Spleen (tissue), 11 donors: ENCODE measurements around the gene ADORA1. TPM values are rescaled to one million over a fixed set of nuclear protein-coding genes. Genes with fewer than 3 reads are reported as not detected.
A peak's percentile ranks its signal among the peaks of the same experiment; 100 is the strongest.

Experiments used
- DNase-seq: peaks from one replicate; pipeline ENCODE4 v3.0.0-alpha.2; 2020
- H3K27ac ChIP-seq, 8 donors: fragments of 200-600 bp; sonication (generic) in 7 of 8; 1 replicate in 4 of 8; 2 replicates in 4 of 8; pipeline versions ENCODE4 v1.5.0 to v1.8.0; 2016 to 2021; ENCODE audit warnings: inconsistent platforms in 4 of 8, mild to moderate bottlenecking in 4 of 8, moderate library complexity in 1 of 8
- H3K27me3 ChIP-seq, 7 donors: fragments of 200-600 bp; sonication (generic) in 6 of 7; replicated peaks in 1 of 7; 1 replicate in 4 of 7; 2 replicates in 3 of 7; pipeline versions ENCODE4 v1.5.0 to v1.8.0; 2016 to 2021; ENCODE audit warnings: inconsistent platforms in 3 of 7, mild to moderate bottlenecking in 1 of 7
- H3K36me3 ChIP-seq, 6 donors: fragments of 200-600 bp; sonication (generic) in 5 of 6; 1 replicate in 4 of 6; 2 replicates in 2 of 6; pipeline versions ENCODE4 v1.5.0 to v1.8.0; 2016 to 2021; ENCODE audit warnings: inconsistent platforms in 2 of 6
- H3K4me1 ChIP-seq, 6 donors: fragments of 200-600 bp; sonication (generic) in 5 of 6; 1 replicate in 3 of 6; 2 replicates in 3 of 6; pipeline versions ENCODE4 v1.5.0 to v1.8.0; 2016 to 2021; ENCODE audit warnings: inconsistent platforms in 3 of 6
- H3K4me3 ChIP-seq, 8 donors: fragments of 200-600 bp; sonication (generic) in 7 of 8; 1 replicate in 4 of 8; 2 replicates in 4 of 8; pipeline versions ENCODE4 v1.5.0 to v1.8.0; 2016 to 2021; ENCODE audit warnings: inconsistent platforms in 4 of 8, mild to moderate bottlenecking in 4 of 8, moderate library complexity in 2 of 8
- H3K9me3 ChIP-seq, 8 donors: fragments of 200-600 bp; sonication (generic) in 7 of 8; 1 replicate in 4 of 8; 2 replicates in 4 of 8; pipeline versions ENCODE4 v1.5.0 to v1.8.0; 2016 to 2021; ENCODE audit warnings: inconsistent platforms in 4 of 8
- CTCF ChIP-seq, 11 experiments: fragments of 200-600 bp in 7 of 11; fragments of 450-650 bp in 4 of 11; sonication (generic) in 4 of 11; IDR thresholded peaks in 8 of 11; conservative IDR thresholded peaks in 3 of 11; 1 replicate in 7 of 11; 2 replicates in 4 of 11; pipeline versions ENCODE4 v1.4.0 to v1.8.0; 2016 to 2021; ENCODE audit warnings: antibody characterized with exemption in 11 of 11, inconsistent platforms in 4 of 11, mild to moderate bottlenecking in 1 of 11
- POLR2A ChIP-seq, 3 donors: fragments of 450-650 bp; IDR thresholded peaks; one replicate each; pipeline ENCODE4 v1.5.1; 2017; ENCODE audit warnings: antibody characterized with exemption in 3 of 3, mild to moderate bottlenecking in 1 of 3
- POLR2AphosphoS5 ChIP-seq, 3 donors: sonication (generic); formaldehyde crosslinking; IDR thresholded peaks; one replicate each; pipeline ENCODE4 v1.5.1; 2017; ENCODE audit warnings: antibody characterized with exemption in 3 of 3
- WGBS, 5 donors: extraction: QIAGEN DNeasy Blood & Tissue Kit in 3 of 5; methylation state at CpG; one replicate each; pipeline versions ENCODE4 v1.1.5 to v1.1.7; 2013 to 2018; 5-methylcytosine and 5-hydroxymethylcytosine counted together
- intact Hi-C: fragments of 100-400 bp; cut with DNase I; formaldehyde crosslinking; loops from one replicate; pipeline ENCODE4 v1.15.0; 2023; ENCODE audit warnings: low total_unique reads
- polyA plus RNA-seq, 3 donors: library from polyadenylated mRNA; stranded (reverse); fragments of 200-250 nt; gene quantifications; one replicate each; pipeline ENCODE4 v1.2.1, GENCODE V29; 2013
- total RNA-seq, 7 donors: library from RNA; depleted of rRNA in 3 of 7; stranded (reverse); fragments of >200 nt in 3 of 7; fragmentation: NEBNext Ultra II Directional in 4 of 7; extraction: Animal tissue kit (Norgen Biotek cat#: 25700) in 4 of 7; gene quantifications; one replicate each; pipeline versions ENCODE4 v1.1.0 to v1.2.1, GENCODE V29; 2016 to 2021
- donor health status: healthy with polysubstance abuse.
- donor health status: DM: no; HTN: no; CAD: no; lungs with moderate emphysema.
- donor health status: DM: no; HTN: no; CAD: no.
- donor health status: Bipolar disorder and iron deficiency.
- donor health status: healthy.
- donor health status: DM: no; HTN: no; CAD: no.
- donor health status: DM: yes; HTN: yes; CAD: no.

Gene ADORA1
- total and polyA plus RNA-seq, 10 donors = 0.37 to 13.5 (median 5.3) TPM

GRCh38 chr1:203170625-203171330 is 43.3 kb downstream of the ADORA1 start:
- peak; percentile 48 for DNase-seq

GRCh38 chr1:203171341-203172183 is 44.0 kb downstream of the ADORA1 start:
- TF ChIP-seq POLR2AphosphoS5 (IDR thresholded peaks at IDR 0.05) = no peak
- no peak for TF ChIP-seq POLR2A (IDR thresholded peaks at IDR 0.05)
- no peak for TF ChIP-seq CTCF (IDR thresholded peaks at IDR 0.05 in 8 of 11, conservative IDR thresholded peaks at IDR 0.05 in 3 of 11)
- peaks cover 0 to 48% (median 0%) of the 10 kb centered on the region in 7 donors for H3K27me3 ChIP-seq
- WGBS, 5 donors = 91 to 94% (median 93%) methylated on average over 17 to 22 of the region's 22 CpGs
- peak; percentile 67 for DNase-seq
- H3K27ac ChIP-seq = no peak overlapping the region
- no peak overlapping the region for H3K4me3 ChIP-seq
- no peaks in the 10 kb centered on the region for H3K36me3 ChIP-seq
- peaks cover 0 to 46% (median 14%) of the 10 kb centered on the region in 6 donors for H3K4me1 ChIP-seq
- intact Hi-C loops = no loop called here
- no peaks in the 10 kb centered on the region for H3K9me3 ChIP-seq

More at GRCh38 chr1:203170625-203171330, 43.3 kb downstream of the ADORA1 start:
- H3K4me1 ChIP-seq = peaks cover 0 to 39% (median 10%) of the 10 kb centered on the region in 6 donors
- intact Hi-C loops = no loop called here
- 77 to 83% (median 79%) methylated on average over 7 to 8 of the region's 8 CpGs for WGBS, 5 donors
- no peak overlapping the region for H3K27ac ChIP-seq
- TF ChIP-seq POLR2AphosphoS5 (IDR thresholded peaks at IDR 0.05) (no peak), POLR2A (IDR thresholded peaks at IDR 0.05) (no peak), CTCF (IDR thresholded peaks at IDR 0.05 in 8 of 11, conservative IDR thresholded peaks at IDR 0.05 in 3 of 11) (no peak)
- no peaks in the 10 kb centered on the region for H3K9me3 ChIP-seq
- H3K4me3 ChIP-seq = no peak overlapping the region
- H3K27me3 ChIP-seq = peaks cover 0 to 48% (median 0%) of the 10 kb centered on the region in 7 donors
- peaks cover 0 to 4% (median 0%) of the 10 kb centered on the region in 6 donors for H3K36me3 ChIP-seq

- intact Hi-C loops = no loop called here
- H3K9me3 ChIP-seq = no peaks in the 10 kb centered on the region
- H3K4me3 ChIP-seq = no peak overlapping the region
- no peaks in the 10 kb centered on the region for H3K36me3 ChIP-seq
- peaks cover 0 to 43% (median 0%) of the 10 kb centered on the region in 7 donors for H3K27me3 ChIP-seq
- peak; percentile 84 for DNase-seq
- TF ChIP-seq CTCF (IDR thresholded peaks at IDR 0.05 in 8 of 11, conservative IDR thresholded peaks at IDR 0.05 in 3 of 11) = peak; percentile 32 to 86 (median 70)
- TF ChIP-seq POLR2AphosphoS5 (IDR thresholded peaks at IDR 0.05) = no peak
- 50 to 59% (median 54%) methylated on average over 7 to 8 of the region's 8 CpGs for WGBS, 5 donors
- H3K27ac ChIP-seq = no peak overlapping the region
- peaks cover 0 to 46% (median 17%) of the 10 kb centered on the region in 6 donors for H3K4me1 ChIP-seq
Observed at GRCh38 chr1:203172184-203173010, 44.9 kb downstream of the ADORA1 start.
